NCI-H1436 (cell line): ENCODE measurements around the gene TRAF1.

Source experiments
- DNase-seq: peaks from one replicate; lab custom pipeline; 2025; lab: John Stamatoyannopoulos, UW

TRAF1 gene

DNA sequence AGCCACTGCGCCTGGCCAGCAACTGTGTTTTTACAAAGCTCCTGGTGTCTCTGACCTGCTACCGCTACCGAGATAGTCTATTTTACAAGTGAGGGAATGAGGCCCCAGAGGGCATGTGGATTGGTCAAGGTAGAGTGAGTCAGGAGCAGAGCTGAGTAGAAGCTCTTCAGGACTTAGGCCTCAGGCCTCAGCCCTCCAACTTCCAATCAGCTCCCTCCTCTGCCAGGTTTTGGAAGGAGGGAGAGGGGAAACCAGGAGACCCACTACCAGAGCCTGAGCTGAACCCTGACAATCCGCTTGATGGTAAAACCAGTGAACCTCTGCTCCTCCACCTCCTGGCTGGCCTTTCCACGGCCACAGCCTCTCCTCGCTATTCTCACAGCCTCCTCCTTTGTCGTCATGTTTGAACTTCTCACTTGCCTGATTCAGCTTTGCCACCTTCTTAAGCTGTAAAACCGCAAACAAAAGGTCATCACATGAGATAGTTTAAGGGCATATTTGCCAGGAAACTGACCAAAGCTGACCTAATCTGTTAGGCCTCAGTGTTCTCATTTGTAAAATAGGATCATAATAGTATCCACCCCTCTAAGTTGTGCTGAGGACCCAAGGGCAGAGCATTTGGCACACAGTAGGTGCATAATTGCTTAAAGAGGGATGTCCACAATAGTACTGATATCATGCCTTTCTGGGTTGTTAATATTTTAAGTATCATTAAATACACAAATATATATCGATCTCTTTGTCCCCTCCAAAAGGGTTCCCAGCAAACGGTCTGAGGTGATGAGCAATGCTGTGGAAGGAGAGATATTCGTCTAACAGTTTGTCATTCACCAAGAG lies 1.7 kb downstream of the TRAF1 start:
- DNase-seq: no peak

DNA sequence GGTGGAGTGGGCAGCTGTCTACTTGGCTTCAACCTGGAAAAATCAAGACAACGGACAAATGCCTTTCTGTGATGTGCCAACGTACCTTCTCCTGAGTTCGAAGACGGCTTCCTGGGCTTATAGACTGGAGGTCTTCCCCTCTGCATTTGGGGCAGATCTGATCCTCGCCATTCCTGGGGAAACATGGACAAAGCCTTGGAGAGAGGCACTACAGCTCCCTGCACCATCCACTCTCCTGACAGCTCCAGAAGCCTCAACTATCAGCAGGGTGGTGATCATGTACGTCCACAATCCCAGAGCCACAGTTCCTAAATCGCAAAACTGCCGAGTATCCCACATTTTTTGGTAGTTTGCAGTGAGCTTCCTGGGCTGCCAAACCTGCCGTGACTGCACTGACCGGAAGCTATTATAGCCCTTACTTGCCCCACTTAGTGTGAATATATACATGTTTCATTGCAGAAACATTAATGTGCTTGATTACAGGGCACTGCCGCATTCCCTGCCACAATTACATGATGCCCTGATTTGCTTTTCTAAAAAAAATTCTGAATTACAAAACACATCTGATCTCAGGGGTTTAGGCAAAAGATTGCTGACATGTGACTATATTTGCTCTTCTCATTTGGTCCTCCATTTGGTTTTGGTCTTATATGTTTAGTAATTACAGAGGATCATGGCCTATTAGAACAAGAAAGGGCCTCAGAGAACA lies 2.8 kb downstream of the TRAF1 start:
- no peak for DNase-seq

DNA sequence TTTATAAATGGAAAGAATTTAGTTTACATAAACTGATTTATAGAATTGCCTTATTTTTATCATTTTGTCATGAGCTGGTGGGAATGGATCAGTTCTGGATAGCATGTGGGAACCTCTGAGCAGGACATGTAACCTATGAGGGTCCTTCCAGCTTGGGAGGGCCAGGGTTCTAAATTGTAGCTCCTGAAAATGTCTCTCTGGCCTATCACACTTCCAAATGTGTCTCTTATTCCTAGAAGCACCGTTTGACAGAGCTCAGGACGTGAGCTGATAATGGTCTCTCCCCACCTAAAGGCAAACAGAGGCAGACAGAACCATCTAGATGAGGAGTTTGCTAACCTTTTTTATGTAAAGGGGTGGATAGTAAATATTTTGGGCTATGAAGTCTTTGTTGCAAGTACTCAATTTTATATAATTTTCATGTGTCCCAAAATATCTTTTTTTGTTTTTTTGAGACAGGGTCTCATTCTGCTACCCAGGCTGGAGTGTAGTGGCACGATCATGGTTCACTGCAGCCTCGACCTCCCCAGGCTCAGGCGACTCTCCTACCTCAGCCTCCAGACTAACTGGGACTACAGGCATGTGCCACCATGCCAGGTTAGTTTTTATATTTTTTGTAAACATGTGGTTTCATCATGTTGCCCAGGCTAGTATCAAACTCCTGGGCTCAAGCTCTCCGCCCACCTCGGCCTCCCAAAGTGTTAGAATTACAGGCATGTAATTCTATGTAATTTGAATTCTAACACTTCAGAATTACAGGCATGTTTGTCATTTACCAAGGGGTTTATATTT lies 4.0 kb downstream of the TRAF1 start:
- no peak for DNase-seq

DNA sequence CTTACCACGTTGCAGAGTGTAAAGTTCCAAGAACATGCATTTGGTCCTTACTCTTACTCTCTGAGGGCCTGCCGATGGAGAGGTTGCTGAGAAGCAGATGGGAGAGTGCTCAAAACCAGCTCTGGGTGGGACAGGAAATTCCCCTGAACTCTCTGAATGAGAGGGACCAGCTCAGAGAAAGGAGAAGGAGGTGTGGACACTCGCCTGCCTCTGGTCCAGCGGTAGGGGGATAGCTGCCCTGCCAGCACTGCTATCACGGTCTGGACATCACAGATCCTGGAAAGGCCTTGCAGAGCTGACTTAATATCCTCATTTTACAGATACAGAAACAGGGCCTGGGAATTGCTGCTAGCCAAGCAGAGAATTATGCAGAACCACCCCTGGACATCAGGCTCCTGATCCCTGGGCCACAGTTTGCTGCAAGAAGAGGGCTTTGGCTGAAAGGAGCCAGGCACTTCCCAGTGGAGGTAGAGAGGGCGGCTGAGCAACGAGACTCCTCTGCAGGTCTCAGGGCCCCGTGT lies 4.9 kb downstream of the TRAF1 start:
- no peak for DNase-seq

DNA sequence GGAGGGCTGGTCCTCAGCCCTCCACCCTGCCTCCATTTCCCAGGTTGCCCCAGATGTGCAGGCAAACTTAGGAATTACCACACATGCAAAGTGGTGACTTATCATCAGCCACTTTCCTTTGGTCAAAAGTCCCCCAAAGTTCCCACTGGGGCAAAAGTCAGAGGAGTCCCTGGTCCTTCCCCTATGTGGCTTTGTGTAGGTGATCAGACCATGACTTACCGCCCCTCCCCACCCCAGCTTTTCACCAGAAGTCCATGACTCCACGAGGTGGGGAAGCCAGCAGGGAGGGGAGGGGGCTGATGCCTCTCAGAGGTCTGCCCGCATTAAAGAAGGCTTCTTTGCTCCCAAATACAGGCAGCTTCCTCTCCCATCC lies 5.8 kb downstream of the TRAF1 start:
- no peak for DNase-seq

DNA sequence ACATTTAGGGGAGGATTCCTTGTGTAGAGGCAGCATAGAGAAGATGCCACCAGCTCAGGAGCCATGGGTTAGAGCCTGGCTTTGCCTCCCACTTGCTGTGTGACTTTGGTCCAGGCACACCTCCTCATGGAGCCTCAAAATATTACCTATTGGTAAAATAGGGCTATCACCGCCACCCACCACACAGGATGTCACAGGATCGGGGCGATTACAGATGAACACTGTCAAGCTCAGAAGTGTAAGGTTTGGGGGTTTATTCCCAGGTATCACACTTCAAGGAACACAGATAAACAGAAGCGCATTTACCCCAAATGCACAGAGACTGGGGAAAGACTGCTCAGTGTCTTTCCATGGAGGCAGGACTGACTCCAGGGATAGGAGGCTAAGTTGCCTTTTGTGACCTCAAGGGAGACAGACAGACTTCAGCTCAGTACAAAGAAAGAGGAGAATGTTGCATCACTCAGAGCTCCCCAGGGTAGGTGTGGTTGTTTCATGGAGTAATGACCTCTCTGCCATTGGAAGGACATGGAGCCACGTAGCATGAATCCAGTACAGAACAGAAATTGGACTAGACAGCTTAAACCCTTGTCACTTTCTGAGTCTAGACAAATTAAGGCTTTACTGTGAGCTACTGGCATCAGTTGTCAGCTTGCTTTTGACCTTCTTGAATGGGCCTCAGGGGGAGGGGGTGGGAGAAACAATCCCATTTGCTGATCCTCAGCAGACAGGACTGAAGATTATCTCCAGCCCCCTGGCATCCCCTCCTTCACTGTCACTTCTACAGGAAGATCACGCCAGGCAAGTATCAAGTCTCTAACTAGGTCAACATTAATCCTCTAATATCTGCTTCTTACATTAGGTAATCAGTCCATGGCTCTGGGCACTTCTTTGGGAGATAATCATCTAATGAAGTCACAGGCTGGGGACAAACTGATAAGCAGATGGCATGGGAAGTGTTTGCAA lies 6.5 kb downstream of the TRAF1 start:
- DNase-seq: no peak

DNA sequence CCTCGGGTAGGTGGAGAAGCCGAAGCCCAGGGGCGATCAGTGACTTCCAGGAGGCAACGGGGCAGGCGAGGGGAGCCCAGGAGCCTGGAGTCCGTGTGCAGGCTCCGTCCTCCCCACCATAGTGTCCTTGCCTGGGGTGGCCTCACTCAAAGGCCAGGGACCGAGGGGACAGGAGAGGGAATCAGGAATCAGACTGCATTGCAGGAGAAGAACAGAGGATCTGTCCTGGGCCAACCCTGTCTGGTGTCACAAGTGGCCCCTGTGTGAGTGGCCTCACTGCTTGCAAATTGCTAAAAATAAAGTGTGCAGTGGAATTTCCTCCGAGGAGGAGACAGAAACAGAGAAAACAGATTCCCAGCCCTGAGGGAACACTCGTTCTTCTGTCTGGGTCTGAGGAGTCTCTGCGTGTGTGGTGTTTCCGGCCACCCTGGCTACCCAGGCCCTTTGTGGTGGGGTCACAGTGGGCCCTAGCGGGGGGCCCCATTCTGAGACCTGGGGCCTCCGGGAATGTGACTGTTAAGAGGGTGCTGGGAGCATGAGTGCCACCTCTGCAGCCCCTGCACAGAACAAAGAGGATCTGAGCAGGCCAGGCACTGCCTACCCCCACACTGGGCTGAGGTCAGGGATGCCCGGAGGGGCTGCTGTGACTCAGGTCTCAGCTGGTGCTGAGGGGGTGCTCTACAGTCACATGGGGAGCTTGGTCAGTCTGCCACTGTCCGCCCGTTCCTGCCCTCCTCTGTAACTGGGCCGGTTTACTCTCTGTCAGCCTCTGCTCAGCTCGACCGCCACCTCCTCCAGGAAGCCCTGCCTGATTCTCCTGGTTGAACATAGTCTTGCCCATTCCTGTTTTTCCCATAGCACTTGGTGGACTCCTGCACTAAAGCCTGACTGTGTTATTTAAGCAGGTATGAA lies 7.4 kb downstream of the TRAF1 start:
- DNase-seq: no peak

DNA sequence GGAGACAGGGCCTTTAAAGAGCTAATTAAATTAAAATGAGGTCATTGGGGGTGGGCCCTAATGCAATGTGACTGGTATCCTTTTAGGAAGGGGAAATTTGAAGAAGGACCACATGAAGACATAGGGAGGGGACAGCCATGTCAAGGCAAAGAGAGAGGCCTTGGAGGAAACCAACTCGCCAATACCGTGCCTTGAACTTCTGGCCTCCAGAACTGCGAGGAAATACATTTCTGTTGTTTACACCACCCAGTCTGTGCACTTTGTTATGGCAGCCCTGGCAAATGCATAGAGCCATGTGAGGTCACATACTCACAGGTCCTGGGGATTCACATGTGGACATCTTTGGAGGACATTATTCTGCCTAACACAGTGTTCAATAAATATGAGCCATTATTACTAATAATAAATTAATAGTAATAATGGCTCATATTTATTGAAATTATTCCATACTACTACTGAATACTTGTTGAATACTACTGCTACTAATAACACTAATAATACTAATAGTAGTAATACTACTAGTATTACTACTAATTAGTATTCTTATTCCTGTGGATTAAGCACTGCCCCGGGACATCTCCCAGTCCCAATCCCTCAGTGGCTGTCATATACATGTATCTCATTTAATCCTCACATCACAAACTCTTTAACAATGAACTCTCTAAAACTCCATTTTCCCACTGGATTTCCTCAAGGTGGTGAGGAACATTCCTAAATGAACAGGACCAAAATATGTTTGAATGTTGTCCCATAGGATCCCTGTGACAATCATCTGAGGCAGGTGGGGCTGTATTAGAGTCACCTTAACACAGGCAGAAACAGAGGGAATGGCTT lies 8.4 kb downstream of the TRAF1 start:
- no peak for DNase-seq

DNA sequence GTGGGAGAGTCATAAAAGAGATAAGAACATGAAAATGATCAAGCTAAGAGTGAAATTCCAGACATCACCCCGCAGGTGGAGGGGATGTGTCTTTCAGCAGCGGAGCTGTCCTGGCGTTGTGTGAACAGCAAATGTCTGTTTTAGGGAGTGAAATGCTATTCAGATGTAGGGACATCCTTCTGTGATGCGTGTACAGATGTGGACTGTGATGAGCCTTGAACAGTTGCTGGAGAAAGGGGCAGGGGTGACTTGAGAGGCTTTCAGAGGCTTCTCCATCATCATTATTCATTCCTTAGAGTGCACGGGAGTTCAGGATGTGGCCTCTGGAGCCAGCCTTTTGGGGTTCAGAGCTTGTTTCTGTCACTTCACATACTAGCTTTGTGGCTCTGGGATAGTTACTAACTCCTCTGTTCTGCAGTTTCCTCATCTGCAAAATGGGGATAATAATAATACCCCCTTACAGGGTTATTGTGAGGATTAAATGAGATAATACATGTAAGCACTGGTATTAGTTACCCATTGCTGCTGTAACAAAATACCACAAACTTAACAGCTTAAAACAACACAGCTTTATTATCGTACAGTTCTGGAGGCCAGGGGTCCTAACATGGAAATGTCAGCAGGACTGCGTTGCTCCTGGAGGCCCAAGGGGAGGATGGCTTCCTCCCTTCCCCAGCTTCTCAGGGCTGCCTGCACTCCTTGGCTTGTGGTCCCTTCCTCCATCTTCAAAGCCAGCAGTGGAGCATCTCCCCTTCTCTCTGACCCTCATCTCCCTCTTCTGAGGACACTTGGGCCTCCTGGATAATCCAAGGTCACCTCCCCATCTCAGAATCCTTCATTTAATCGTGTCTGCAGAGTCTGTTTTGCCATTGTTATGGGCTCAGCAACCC lies 9.4 kb downstream of the TRAF1 start:
- no peak for DNase-seq

DNA sequence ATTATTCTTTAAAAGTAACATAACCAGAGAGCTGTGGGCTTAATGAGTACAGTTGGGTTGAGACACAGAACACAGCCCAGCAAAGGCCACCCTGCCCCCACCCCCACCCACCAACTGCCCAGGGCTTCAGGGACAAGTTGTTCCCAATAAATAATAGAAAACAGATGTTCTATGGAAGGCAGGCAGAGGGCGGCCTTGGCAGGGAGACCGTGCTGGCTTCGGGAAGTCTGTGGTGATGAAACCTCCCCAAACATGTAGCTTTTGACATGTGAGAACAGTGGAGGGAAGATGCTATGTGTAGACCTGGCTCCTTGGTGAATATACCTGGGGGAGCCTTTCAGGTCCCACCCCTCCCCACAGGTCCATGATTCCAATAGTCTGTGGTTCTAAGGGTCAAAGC lies 10.0 kb downstream of the TRAF1 start:
- no peak for DNase-seq

DNA sequence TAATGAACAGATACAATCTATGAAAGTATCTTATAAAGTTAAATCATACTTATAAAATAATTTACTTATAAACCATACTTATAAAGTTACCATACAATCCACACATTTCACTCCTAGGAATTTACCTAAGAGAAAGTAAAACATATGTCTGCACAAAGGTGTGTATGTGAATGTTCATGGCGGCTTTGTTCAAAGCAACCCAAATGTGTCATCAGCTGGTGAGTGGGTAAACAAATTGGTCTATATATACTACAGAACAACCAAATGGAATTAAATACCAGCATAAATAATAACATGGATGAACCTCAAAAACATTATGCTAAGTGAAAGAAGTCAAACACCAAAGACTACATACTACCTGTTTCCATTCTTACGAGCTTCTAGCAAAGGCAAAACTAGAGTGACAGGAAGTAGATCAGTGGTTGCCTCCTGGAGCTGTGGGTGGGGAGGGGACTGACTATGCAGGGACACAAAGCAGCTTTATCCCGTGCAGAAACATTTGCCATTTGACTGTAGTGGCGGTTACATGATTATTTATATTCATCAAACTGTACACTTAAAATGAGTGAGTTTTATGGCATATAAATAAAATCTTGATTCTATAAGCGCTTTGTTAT lies 10.6 kb downstream of the TRAF1 start:
- DNase-seq: no peak

DNA sequence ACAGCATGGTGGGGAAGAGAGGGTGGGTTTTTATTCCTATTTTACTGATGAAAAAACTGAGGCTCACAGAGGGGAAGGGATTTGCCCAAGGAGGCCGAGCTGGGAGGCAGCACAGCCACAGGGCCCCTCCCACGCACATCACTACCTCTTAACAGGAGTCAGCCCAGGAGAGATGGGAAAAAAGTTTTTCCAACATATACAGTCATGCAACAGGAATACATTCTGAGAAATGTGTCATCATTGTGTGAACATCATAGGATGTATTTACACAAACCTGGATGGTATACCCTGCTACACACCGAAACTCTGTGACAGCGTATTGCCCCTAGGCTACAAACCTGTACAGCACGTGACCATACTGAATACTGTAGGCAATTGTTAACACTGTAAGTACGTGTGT lies 11.6 kb downstream of the TRAF1 start:
- DNase-seq: no peak

DNA sequence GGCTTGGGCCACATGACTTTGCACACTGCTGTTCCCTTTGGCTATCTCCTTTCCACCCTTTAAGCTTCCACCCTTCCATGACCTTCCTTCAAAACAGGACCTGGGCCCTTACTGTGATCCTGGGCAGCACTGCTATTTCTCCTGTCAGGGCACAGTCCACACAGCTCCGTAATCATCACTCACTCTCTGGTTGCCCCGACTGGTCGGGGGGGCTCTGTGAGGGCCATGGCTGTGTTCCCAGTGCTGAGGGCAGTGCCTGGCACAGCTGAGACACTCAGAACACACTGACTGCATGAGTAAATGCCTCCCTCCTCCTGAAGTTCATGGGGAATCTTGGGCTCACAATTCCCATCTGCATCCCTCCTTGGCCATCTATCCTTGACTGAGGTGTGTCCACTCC lies 12.2 kb downstream of the TRAF1 start:
- DNase-seq: no peak

DNA sequence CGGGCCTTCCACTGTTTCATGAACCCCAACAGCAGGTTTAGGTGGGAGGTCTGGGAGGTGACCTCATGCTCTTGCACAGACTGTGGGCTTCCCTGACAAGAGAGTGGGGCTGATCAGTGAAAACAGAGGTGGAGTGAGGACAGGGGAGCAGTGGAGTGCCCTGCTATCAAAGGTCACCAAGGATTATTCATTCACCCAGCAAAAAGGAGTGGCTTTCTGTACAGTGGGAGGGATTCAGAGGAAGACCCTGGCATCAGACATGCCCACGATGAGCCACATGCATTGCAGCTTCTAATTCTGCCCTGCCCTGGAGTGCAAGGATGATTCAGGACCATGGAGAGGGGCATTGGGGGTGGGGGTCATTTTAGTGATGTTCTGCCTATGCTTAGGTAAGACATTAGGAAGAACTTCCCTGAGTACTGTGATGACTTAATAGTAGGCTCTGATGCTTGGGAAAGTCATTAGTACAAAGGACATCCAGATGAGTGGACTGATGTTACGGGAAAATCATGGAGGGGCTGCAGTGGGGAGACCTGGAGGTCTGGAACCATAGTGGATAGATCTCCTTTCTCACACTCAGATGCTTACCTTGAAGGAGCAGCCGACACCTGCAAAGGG lies 12.8 kb downstream of the TRAF1 start:
- DNase-seq: no peak

DNA sequence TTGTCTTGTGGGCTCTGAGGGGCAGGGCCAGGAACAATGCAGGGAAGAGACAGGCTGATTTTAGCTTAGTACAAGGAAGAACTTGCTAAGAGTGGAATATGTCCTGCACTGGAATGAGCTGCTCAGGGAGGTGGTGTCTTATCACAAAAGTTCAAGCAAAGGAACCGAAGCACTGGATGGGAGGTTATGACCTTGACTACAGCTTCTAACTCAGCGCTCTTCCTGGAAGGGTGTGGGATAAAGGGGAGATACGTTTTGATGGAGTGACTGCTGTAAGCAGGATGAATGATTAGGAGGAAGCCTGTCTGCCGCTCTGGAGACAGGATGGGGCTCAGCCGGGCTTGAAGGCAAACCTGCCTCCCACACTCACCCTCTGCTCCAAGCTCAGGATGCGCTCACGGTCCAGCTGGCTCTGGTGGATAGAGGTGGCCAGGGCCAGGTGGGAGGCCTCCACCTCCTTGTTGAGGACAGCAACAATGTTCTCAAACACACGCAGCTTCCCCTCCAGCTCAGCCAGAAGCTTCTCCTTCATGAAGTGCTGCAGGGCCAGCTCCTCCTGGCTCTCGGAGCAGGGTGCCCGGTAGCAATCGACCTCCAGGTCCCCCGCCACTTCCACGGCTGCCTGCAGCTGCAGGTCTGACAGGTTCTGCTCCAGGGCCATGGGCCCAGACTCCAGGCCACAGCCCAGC lies 13.5 kb downstream of the TRAF1 start:
- DNase-seq: no peak

DNA sequence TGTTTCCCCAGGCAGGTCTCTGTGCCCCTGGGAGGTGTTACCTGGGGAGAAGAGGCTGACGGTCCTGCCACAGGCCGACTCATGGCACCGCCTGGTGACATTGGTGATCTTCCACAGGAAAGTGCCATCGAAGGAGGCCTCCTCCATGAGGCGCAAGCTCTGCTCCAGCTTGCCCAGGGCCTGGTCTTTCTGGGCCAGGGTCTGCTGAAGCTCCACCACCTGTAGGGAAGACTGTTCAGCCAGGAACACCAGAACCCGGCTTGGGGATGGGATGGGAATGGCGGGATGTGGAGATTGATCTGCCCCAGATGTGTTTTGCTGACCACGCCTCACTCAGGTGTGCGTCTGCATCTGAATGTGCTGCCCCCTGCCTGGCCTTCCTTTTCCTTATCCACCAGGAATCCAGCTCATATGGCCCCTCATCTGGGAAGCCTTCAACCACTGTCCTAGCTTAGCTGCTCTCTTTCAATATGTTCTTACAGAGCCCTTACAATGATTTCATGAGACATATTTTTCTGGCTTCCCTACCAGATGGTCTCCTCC lies 15.2 kb downstream of the TRAF1 start:
- no peak for DNase-seq

DNA sequence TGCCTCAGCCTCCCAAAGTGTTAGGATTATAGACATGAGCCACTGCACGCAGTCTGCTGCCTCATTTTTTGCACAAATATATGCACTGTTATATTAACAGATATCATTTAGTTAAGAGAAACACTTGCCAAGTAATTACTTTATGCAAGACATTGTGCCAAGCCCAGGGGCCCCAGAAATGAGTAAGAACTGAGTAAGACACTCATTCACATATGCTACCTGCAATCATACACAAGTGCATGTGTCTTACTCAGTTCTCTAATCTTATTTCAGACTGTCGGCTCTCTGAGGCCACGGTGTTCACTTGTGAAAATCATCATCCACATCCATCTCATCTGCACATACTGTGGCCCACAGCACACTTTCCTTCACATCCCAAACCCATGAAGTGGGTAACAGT lies 16.0 kb downstream of the TRAF1 start:
- no peak for DNase-seq
